Measurements from ENCODE around the gene SAMSN1.

- TF ChIP-seq, protein P1, sequence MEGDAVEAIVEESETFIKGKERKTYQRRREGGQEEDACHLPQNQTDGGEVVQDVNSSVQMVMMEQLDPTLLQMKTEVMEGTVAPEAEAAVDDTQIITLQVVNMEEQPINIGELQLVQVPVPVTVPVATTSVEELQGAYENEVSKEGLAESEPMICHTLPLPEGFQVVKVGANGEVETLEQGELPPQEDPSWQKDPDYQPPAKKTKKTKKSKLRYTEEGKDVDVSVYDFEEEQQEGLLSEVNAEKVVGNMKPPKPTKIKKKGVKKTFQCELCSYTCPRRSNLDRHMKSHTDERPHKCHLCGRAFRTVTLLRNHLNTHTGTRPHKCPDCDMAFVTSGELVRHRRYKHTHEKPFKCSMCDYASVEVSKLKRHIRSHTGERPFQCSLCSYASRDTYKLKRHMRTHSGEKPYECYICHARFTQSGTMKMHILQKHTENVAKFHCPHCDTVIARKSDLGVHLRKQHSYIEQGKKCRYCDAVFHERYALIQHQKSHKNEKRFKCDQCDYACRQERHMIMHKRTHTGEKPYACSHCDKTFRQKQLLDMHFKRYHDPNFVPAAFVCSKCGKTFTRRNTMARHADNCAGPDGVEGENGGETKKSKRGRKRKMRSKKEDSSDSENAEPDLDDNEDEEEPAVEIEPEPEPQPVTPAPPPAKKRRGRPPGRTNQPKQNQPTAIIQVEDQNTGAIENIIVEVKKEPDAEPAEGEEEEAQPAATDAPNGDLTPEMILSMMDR (IDR thresholded peaks at IDR 0.05; ENCODE audit: poor library complexity): no peak
- TF ChIP-seq EZH2 (IDR thresholded peaks at IDR 0.05; ENCODE audit: borderline replicate concordance) (no peak), EZH2phosphoT487 (IDR thresholded peaks at IDR 0.05; ENCODE audit: low read depth, severe bottlenecking, unreplicated experiment) (no peak)
Observed at GRCh38 chr21:14595449-14595848, 49.3 kb upstream of the SAMSN1 start.
